CD14-positive monocyte (primary cell): ENCODE measurements around the gene AGXT. TPM values are rescaled to one million over a fixed set of nuclear protein-coding genes. Genes with fewer than 3 reads are reported as not detected.

Experiments
- DNase-seq, 3 donors: peaks; one replicate each; pipeline ENCODE4 v3.0.0-alpha.2; 2011 to 2022
- H2AFZ ChIP-seq: 2 replicates; pipeline ENCODE4 v1.6.0; 2012; ENCODE audit warnings: mild to moderate bottlenecking, low read depth, low read length, inconsistent platforms; ENCODE audit not compliant: insufficient read depth, poor library complexity, severe bottlenecking
- H3K27ac ChIP-seq, 2 donors: 1 replicate in 1 of 2; 2 replicates in 1 of 2; pipeline ENCODE4 v1.5.1; 2012 to 2013; ENCODE audit warnings: low read length in 2 of 2, control low read depth in 1 of 2, inconsistent platforms in 1 of 2, low read depth in 1 of 2, mild to moderate bottlenecking in 1 of 2
- H3K27me3 ChIP-seq, 2 donors: one replicate each; pipeline versions ENCODE4 v1.6.0 to v1.6.1; 2011 to 2013; ENCODE audit warnings: low read length in 2 of 2; ENCODE audit not compliant: control insufficient read depth in 2 of 2, insufficient read depth in 2 of 2
- H3K36me3 ChIP-seq, 2 donors: replicated peaks in 1 of 2; 1 replicate in 1 of 2; 2 replicates in 1 of 2; pipeline versions ENCODE4 v1.5.1 to v1.6.1; 2012 to 2013; ENCODE audit warnings: low read length in 2 of 2, control low read depth in 1 of 2, inconsistent platforms in 1 of 2, mild to moderate bottlenecking in 1 of 2; ENCODE audit not compliant: insufficient read depth in 2 of 2, control insufficient read depth in 1 of 2
- H3K4me1 ChIP-seq, 2 donors: 1 replicate in 1 of 2; 2 replicates in 1 of 2; pipeline versions ENCODE4 v1.5.1 to v1.6.1; 2012 to 2013; ENCODE audit warnings: low read length in 2 of 2, control low read depth in 1 of 2, inconsistent platforms in 1 of 2, mild to moderate bottlenecking in 1 of 2, moderate library complexity in 1 of 2; ENCODE audit not compliant: insufficient read depth in 2 of 2, control insufficient read depth in 1 of 2
- H3K4me2 ChIP-seq: replicated peaks from 2 replicates; pipeline ENCODE3; 2012; ENCODE audit warnings: low read length, moderate library complexity, mild to moderate bottlenecking; ENCODE audit not compliant: poor library complexity, severe bottlenecking; ENCODE audit errors: extremely low read depth
- H3K4me3 ChIP-seq, 3 experiments: fragments of 200-600 bp in 1 of 3; sonication (generic) in 1 of 3; replicated peaks in 1 of 3; 1 replicate in 2 of 3; 2 replicates in 1 of 3; pipeline ENCODE4 v1.5.1; 2011 to 2013; ENCODE audit warnings: low read length in 3 of 3, mild to moderate bottlenecking in 3 of 3, control low read depth in 2 of 3, low read depth in 2 of 3, inconsistent platforms in 1 of 3, moderate library complexity in 1 of 3
- H3K79me2 ChIP-seq: 2 replicates; pipeline ENCODE4 v1.6.0; 2012; ENCODE audit warnings: mild to moderate bottlenecking, control low read depth, inconsistent platforms, low read length, moderate library complexity; ENCODE audit not compliant: insufficient read depth
- H3K9ac ChIP-seq: 2 replicates; pipeline ENCODE4 v1.6.0; 2017; ENCODE audit warnings: low read length, mild to moderate bottlenecking; ENCODE audit not compliant: insufficient read depth, poor library complexity, severe bottlenecking
- H3K9me3 ChIP-seq, 2 donors: replicated peaks in 1 of 2; 1 replicate in 1 of 2; 2 replicates in 1 of 2; pipeline versions ENCODE4 v1.5.1 to v1.6.1; 2012 to 2013; ENCODE audit warnings: low read length in 2 of 2, control low read depth in 1 of 2; ENCODE audit not compliant: control insufficient read depth in 1 of 2, insufficient read depth in 1 of 2
- H4K20me1 ChIP-seq: 2 replicates; pipeline ENCODE4 v1.6.0; 2012; ENCODE audit warnings: mild to moderate bottlenecking, low read length, control low read depth, moderate library complexity; ENCODE audit not compliant: insufficient read depth
- H3K27ac Mint-ChIP-seq, 7 donors: one replicate each; pipeline ENCODE4 v1.8.0; 2020; ENCODE audit warnings: mild to moderate bottlenecking in 7 of 7, mixed read lengths in 7 of 7, moderate library complexity in 6 of 7, inconsistent platforms in 2 of 7
- H3K27me3 Mint-ChIP-seq, 3 donors: one replicate each; pipeline ENCODE4 v1.8.0; 2021 to 2022; ENCODE audit warnings: low read depth in 3 of 3, mild to moderate bottlenecking in 3 of 3, mixed read lengths in 3 of 3, moderate library complexity in 3 of 3, inconsistent platforms in 1 of 3
- H3K36me3 Mint-ChIP-seq, 2 donors: one replicate each; pipeline ENCODE4 v1.8.0; 2020; ENCODE audit warnings: mixed read lengths in 2 of 2, inconsistent platforms in 1 of 2, mild to moderate bottlenecking in 1 of 2
- H3K4me1 Mint-ChIP-seq: one replicate; pipeline ENCODE4 v1.8.0; 2020; ENCODE audit warnings: mild to moderate bottlenecking, mixed read lengths
- H3K4me3 Mint-ChIP-seq, 2 donors: one replicate each; pipeline ENCODE4 v1.8.0; 2020; ENCODE audit warnings: mild to moderate bottlenecking in 2 of 2, mixed read lengths in 2 of 2, moderate library complexity in 1 of 2
- H3K9me3 Mint-ChIP-seq, 7 donors: one replicate each; pipeline ENCODE4 v1.8.0; 2020 to 2022; ENCODE audit warnings: mixed read lengths in 7 of 7, mild to moderate bottlenecking in 6 of 7, moderate library complexity in 6 of 7, inconsistent platforms in 2 of 7
- CTCF ChIP-seq: fragments of 200-600 bp; IDR thresholded peaks from one replicate; pipeline ENCODE4 v1.8.0; 2022; ENCODE audit warnings: antibody characterized with exemption, mild to moderate bottlenecking
- WGBS: methylation state at CpG from one replicate; pipeline ENCODE4 v1.1.5; 2013; ENCODE audit warnings: missing lambda C conversion rate; ENCODE audit not compliant: insufficient coverage; 5-methylcytosine and 5-hydroxymethylcytosine counted together
- intact Hi-C, 2 donors: fragments of 100-400 bp; cut with micrococcal nuclease; formaldehyde crosslinking; loops; one replicate each; pipeline versions ENCODE4 v1.15.0 to v1.15.1; 2023
- polyA plus RNA-seq, 3 donors: library from polyadenylated mRNA; depleted of rRNA in 1 of 3; unstranded in 2 of 3; stranded (reverse) in 1 of 3; fragments of 300-500 nt in 2 of 3; fragments of >200 nt in 1 of 3; fragmentation: Illumina TruSeq in 2 of 3; gene quantifications; 1 replicate in 2 of 3; 2 replicates in 1 of 3; pipeline ENCODE4 v1.2.3, GENCODE V29; 2012 to 2021

Gene AGXT
- polyA plus RNA-seq, 3 donors = not detected

GRCh38 chr2:240896871-240897692, 28.5 kb downstream of the AGXT start:
- 88% methylated on average over 19 of the region's 23 CpGs for WGBS
- Mint-ChIP-seq H3K4me3 (no peak overlapping the region), H3K27ac (no peak overlapping the region), H3K4me1 (no peaks in the 10 kb centered on the region), H3K36me3 (no peaks in the 10 kb centered on the region), H3K27me3 (peaks cover 2 to 9% (median 4%) of the 10 kb centered on the region in 3 donors), H3K9me3 (peaks cover 0 to 6% (median 0%) of the 10 kb centered on the region in 7 donors)
- DNase-seq = no peak
- no peaks in the 10 kb centered on the region for H3K4me1 ChIP-seq
- no peaks in the 10 kb centered on the region for H3K9me3 ChIP-seq
- no peak for TF ChIP-seq CTCF
- H3K4me2 ChIP-seq = no peak overlapping the region
- no peak overlapping the region for H2AFZ ChIP-seq
- no peaks in the 10 kb centered on the region for H3K27me3 ChIP-seq
- intact Hi-C loops = no loop called here
- H3K27ac ChIP-seq = no peak overlapping the region
- no peaks in the 10 kb centered on the region for H3K36me3 ChIP-seq
- no peak overlapping the region for H3K4me3 ChIP-seq
- H3K79me2 ChIP-seq = no peaks in the 10 kb centered on the region
- no peak overlapping the region for H3K9ac ChIP-seq
- no peaks in the 10 kb centered on the region for H4K20me1 ChIP-seq

- H3K4me2 ChIP-seq = no peak overlapping the region
- no peak overlapping the region for H3K27ac Mint-ChIP-seq
- no peaks in the 10 kb centered on the region for H3K27me3 ChIP-seq
- no peaks in the 10 kb centered on the region for H3K4me1 Mint-ChIP-seq
- no peaks in the 10 kb centered on the region for H3K79me2 ChIP-seq
- H3K9me3 ChIP-seq = no peaks in the 10 kb centered on the region
- no peak overlapping the region for H3K9ac ChIP-seq
- H3K27ac ChIP-seq = no peak overlapping the region
- H3K36me3 Mint-ChIP-seq = no peaks in the 10 kb centered on the region
- H3K27me3 Mint-ChIP-seq = peaks cover 4 to 6% (median 4%) of the 10 kb centered on the region in 3 donors
- intact Hi-C loops = no loop called here
- no peaks in the 10 kb centered on the region for H3K4me1 ChIP-seq
- no peak overlapping the region for H3K4me3 Mint-ChIP-seq
- WGBS = 91% methylated on average over 16 of the region's 17 CpGs
- H3K4me3 ChIP-seq = no peak overlapping the region
- H2AFZ ChIP-seq = no peak overlapping the region
- peaks cover 0 to 6% (median 0%) of the 10 kb centered on the region in 7 donors for H3K9me3 Mint-ChIP-seq
- no peak for TF ChIP-seq CTCF
- DNase-seq = no peak
- H4K20me1 ChIP-seq = no peaks in the 10 kb centered on the region
- no peaks in the 10 kb centered on the region for H3K36me3 ChIP-seq
Measured at GRCh38 chr2:240898108-240898730, 29.6 kb downstream of the AGXT start.
